A673 (cell line): ENCODE results near the gene MCRS1. TPM values are rescaled to one million over a fixed set of nuclear protein-coding genes. Genes with fewer than 3 reads are reported as not detected.

Experiments
- BruUV-seq: library from RNA; stranded (reverse); fragments of 400-500 nt; replicated peaks from 2 replicates; lab custom pipeline; 2021; lab: Mats Ljungman, UMichigan
- CTCF ChIA-PET: fragments of 300-600 bp; sonication (Branson Sonifier 250); formaldehyde crosslinking; loops from one replicate; lab custom pipeline; 2022; ENCODE audit warnings: antibody characterized with exemption; lab: Charles Lee
- POLR2A ChIA-PET: fragments of 300-600 bp; sonication (Branson Sonifier 250); formaldehyde crosslinking; loops from one replicate; lab custom pipeline; 2022; ENCODE audit warnings: antibody characterized with exemption; ENCODE audit not compliant: low non-redundant PET; lab: Charles Lee
- DNase-seq: peaks from one replicate; pipeline ENCODE4 v3.0.0-alpha.2; 2015; ENCODE audit warnings: low spot score
- H3K27ac ChIP-seq: fragments of 200-600 bp; sonication (generic); 2 replicates; pipeline ENCODE4 v1.5.1; 2016; ENCODE audit warnings: mixed run types, low read depth, mild to moderate bottlenecking, mixed read lengths, antibody characterized with exemption, low read length; ENCODE audit not compliant: poor library complexity, severe bottlenecking
- H3K27me3 ChIP-seq: fragments of 200-600 bp; sonication (generic); replicated peaks from 2 replicates; pipeline ENCODE4 v1.6.1; 2017; ENCODE audit warnings: mixed run types, low read depth, mild to moderate bottlenecking, mixed read lengths, antibody characterized with exemption, low read length; ENCODE audit not compliant: insufficient read depth, poor library complexity
- H3K36me3 ChIP-seq: fragments of 200-600 bp; sonication (generic); 2 replicates; pipeline ENCODE4 v1.6.1; 2016; ENCODE audit warnings: mixed run types, mild to moderate bottlenecking, mixed read lengths, antibody characterized with exemption, low read length; ENCODE audit not compliant: insufficient read depth, poor library complexity, severe bottlenecking
- H3K4me1 ChIP-seq: fragments of 200-600 bp; sonication (generic); 2 replicates; pipeline ENCODE4 v1.6.1; 2017; ENCODE audit warnings: mixed run types, mild to moderate bottlenecking, mixed read lengths, antibody characterized with exemption, low read length; ENCODE audit not compliant: insufficient read depth, poor library complexity, severe bottlenecking
- H3K4me3 ChIP-seq: fragments of 200-600 bp; sonication (generic); 2 replicates; pipeline ENCODE4 v1.5.1; 2016; ENCODE audit warnings: low read depth, mixed run types, mild to moderate bottlenecking, mixed read lengths, low read length; ENCODE audit not compliant: poor library complexity, severe bottlenecking
- H3K9me3 ChIP-seq: fragments of 200-600 bp; sonication (generic); 2 replicates; pipeline ENCODE4 v1.6.1; 2016; ENCODE audit warnings: mixed run types, low read depth, mild to moderate bottlenecking, mixed read lengths, antibody characterized with exemption, low read length; ENCODE audit not compliant: poor library complexity, severe bottlenecking
- CTCF ChIP-seq: fragments of 300-800, 200-600 bp; sonication (generic); conservative IDR thresholded peaks from 2 replicates; pipeline ENCODE4 v1.5.1; 2017; ENCODE audit warnings: low read depth, mild to moderate bottlenecking, antibody characterized with exemption, low read length, moderate library complexity, mixed read lengths
- EZH2 ChIP-seq: fragments of 200-600 bp; sonication (generic); IDR thresholded peaks from 2 replicates; pipeline ENCODE4 v1.6.1; 2017; ENCODE audit warnings: borderline replicate concordance, low read depth, mild to moderate bottlenecking, mixed read lengths, antibody characterized with exemption, low read length; ENCODE audit not compliant: poor library complexity, severe bottlenecking
- intact Hi-C: fragments of 100-400 bp; cut with micrococcal nuclease; formaldehyde crosslinking; loops from one replicate; pipeline ENCODE4 v1.10.0; 2022; ENCODE audit not compliant: unreplicated experiment
- total RNA-seq: library from RNA; stranded (reverse); gene quantifications from 2 replicates; pipeline ENCODE4 v1.2.3, GENCODE V29; 2021

Gene MCRS1
- total RNA-seq, 1 experiment from 2014 or later: 79.6 TPM

- DNase-seq: no peak
- no TSS peak for BruUV-seq
- Histone ChIP-seq H3K4me3 (peak overlapping the region; percentile 60), H3K27me3 (no peaks in the 10 kb centered on the region), H3K9me3 (no peaks in the 10 kb centered on the region), H3K4me1 (peaks cover 11% of the 10 kb centered on the region), H3K36me3 (no peaks in the 10 kb centered on the region), H3K27ac (no peak overlapping the region)
- CTCF ChIA-PET: no interaction called here
- intact Hi-C loops: no loop called here
- TF ChIP-seq CTCF: no peak
- TF ChIP-seq EZH2: no peak
- POLR2A ChIA-PET: no interaction called here
Observed at GRCh38 chr12:49540229-49541139, 27.5 kb downstream of the MCRS1 start.

- no peak overlapping the region for H3K27ac ChIP-seq
- peak overlapping the region; percentile 60 for H3K4me3 ChIP-seq
- TF ChIP-seq EZH2 (no peak), CTCF (no peak)
- no peaks in the 10 kb centered on the region for H3K27me3 ChIP-seq
- ChIA-PET POLR2A (no interaction called here), CTCF (interaction anchor here (0.6 kb wide), 1 partner anchor 643 kb away, joined by 4 read pairs; no protein-coding TSS in a partner anchor)
- H3K4me1 ChIP-seq: peaks cover 11% of the 10 kb centered on the region
- intact Hi-C loops: no loop called here
- no peaks in the 10 kb centered on the region for H3K36me3 ChIP-seq
- DNase-seq: no peak
- H3K9me3 ChIP-seq: no peaks in the 10 kb centered on the region
- no TSS peak for BruUV-seq
Observed at GRCh38 chr12:49539406-49540228, 28.3 kb downstream of the MCRS1 start.

GRCh38 chr12:49538510-49539403 lies 29.2 kb downstream of the MCRS1 start, which contains the start of gene KCNH3:
KCNH3 (plus strand) TSS chr12:49539030; CDS start chr12:49539417, 387 bp downstream.
- TF ChIP-seq CTCF: no peak
- TF ChIP-seq EZH2: no peak
- CTCF ChIA-PET: interaction anchor here (0.6 to 0.7 kb wide), 3 partner anchors 85 to 642 kb away, joined by 3 to 5 read pairs (median 4); partner anchors contain the start of gene PRPF40B
- intact Hi-C loops: no loop called here
- Histone ChIP-seq H3K9me3 (no peaks in the 10 kb centered on the region), H3K27me3 (no peaks in the 10 kb centered on the region), H3K36me3 (no peaks in the 10 kb centered on the region), H3K4me1 (peaks cover 11% of the 10 kb centered on the region), H3K4me3 (peak within 1 kb of the TSS; percentile 60), H3K27ac (no peak within 1 kb of the TSS)
- peak; percentile 93 for DNase-seq
- BruUV-seq: no TSS peak
- POLR2A ChIA-PET: interaction anchor here (0.9 kb wide), 1 partner anchor 202 kb away, joined by 8 read pairs; no protein-coding TSS in a partner anchor
